HG02870 (cell line): ENCODE measurements around the gene ARCN1.

ENCODE experiments used
- ATAC-seq: cut with Tn5 transposase; IDR thresholded peaks from one replicate; pipeline ENCODE4 v1.9.1; 2021; ENCODE audit warnings: mild to moderate bottlenecking, moderate library complexity; ENCODE audit not compliant: unreplicated experiment

ARCN1 gene

DNA sequence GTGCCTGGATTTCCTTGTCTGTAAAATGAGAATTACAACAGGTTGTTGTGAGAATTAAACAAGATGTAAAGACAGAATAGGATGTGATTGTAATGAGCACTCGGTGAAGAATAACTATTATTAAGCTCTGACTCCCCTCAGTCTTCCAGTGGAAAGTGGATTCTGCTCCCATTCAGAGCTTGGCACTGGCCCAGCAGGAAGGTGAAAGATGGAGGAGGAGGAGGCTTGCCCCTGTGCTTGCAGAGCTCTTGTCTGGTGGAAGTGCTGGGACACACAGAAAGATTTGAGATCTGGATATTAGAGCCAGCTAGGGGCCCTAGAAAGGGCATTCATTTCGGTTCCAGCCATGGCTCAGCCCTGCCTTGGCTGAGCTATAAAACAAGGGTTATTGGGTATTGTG, 63.4 kb downstream of the ARCN1 start:
- no peak for ATAC-seq

DNA sequence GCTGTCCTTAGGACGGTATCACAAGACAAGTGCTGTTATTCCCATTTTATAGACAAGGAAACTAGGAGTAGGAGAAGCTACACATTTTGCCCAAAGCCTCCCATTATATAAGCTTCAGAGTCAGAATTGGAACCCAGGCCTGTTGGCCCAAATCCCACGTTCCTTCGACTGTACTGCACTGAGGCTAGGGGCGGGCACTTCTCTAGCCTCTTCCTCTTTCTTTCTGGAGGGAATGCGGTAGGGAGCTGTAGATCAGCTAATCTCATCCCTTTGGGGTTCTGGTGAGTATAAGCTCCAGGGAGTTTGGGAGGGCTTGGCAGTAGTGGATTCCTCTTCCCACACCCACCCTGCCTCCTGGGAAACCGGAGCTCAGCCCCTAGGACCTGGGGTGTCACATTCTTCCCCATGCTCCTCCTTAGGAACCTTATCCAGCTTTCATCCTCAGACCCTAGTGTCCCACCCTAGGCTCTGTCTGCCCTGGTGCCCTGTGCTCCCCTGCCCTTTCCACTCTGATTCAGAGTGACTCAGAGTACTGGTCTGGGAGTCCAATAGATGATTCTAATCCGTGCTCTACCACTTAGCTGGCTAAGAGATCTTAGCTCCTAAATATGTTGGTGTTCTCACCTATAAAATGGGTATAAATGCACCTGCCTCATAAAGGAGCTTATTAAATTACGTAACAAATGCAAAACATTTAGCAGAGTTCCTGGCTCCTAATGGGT, 64.5 kb downstream of the ARCN1 start:
- no peak for ATAC-seq

- ATAC-seq = no peak
Observed at GRCh38 chr11:118638726-118639125, 66.5 kb downstream of the ARCN1 start.

DNA sequence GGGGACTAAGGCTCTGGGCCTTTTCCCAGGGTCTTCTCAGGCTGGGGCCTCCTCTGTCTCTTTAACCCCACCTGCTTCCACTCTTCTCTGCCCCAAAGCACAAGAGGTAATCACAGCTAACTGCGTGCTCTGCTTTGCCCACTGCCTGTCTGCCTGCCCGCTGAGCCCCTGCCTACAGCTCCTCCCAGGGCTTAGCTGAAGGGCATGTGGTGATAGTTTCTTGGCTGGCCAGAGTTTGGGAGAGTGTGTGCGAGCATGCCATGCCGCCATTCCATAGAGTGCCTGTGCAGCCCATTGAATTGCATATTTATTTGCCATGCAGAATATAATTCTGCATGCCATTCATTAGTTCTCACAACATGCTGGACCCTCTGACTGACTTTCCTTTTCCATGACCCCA, 67.7 kb downstream of the ARCN1 start:
- ATAC-seq = no peak

GRCh38 chr11:118640332-118641154, 68.3 kb downstream of the ARCN1 start:
- ATAC-seq = no peak

GRCh38 chr11:118641397-118642019, 69.3 kb downstream of the ARCN1 start:
- no peak for ATAC-seq

DNA sequence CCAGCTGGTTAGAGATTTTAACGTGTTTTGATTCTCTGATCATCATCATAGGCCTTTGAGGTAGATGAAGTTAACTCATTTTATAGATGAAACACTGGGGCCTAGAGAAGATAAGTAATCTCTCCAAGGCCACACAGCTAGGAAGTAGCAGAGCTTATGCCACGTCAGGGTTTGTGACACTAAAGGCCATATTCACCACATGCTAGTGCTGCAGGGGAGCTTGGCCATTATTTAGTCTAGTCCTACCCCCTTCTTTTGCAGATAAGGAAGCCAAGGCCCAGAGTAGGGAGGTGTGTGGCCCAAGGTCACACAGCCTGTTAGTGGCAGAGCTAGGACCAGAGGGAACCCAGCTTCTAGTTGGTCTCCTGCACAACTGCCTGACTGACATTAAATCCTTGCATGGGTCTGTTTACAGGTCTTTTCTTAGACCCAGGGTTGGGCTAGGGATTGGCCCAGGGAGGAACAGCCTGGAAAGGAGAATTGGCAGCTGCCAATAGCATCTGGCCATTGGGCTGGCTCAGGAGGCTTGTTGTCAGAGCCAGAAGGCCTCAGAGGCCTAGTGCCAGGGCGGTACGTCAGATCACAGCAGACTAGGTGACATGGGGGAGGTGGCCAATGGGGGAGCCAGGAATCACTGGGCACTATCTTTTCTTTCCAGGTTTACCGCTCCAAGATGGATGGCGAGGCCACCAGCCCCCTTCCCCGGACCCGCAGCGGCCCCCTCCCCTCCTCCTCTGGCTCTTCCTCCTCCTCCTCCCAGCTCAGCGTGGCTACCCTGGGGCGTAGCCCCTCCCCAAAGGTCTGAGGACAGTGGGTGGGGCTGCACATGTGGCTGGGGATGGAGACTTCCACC, 71.2 kb downstream of the ARCN1 start:
- no peak for ATAC-seq

GRCh38 chr11:118643995-118644345, 71.8 kb downstream of the ARCN1 start:
- ATAC-seq = no peak

GRCh38 chr11:118644496-118644895, 72.3 kb downstream of the ARCN1 start:
- no peak for ATAC-seq

- no peak for ATAC-seq
Observed at GRCh38 chr11:118645066-118645715, 73.0 kb downstream of the ARCN1 start.

DNA sequence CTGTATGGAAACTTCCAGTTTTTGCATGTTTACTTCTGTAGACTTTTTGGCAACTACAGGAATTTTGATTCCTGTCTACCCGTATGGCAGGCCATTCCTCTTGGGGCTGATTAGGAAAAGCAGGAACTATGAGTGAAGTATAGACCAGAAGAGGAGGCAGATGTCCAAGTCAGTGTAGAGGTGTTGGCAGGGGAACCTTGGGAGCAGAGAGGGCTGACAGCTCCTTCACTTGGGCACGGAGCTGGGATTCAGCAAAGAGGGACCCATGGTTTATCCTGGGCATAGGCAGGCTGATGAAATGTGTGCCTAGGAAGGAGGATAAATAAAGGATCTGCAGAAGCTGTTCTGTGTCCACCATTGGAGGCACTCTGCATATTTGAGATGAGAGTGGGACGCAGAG, 74.2 kb downstream of the ARCN1 start:
- ATAC-seq = no peak

DNA sequence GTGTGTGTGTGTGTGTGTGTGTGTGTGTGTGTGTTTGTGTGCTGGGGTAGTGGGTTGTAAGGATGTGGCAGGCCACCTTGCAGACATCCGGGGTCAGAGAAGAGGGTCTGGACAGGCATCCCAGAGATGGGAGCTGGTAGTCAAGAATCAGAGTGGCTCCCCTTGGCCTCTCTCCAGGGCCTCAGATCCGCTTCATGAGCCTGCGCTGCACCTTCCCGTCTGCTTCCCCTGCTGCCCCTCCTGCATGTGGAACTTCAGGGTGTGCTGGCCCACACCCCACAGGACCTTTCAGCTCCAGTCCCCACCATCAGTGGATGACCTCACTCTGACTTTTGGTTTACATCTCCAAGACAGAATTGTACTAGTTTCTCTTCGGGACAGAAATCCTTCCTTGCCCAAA, 76.1 kb downstream of the ARCN1 start:
- ATAC-seq = no peak

DNA sequence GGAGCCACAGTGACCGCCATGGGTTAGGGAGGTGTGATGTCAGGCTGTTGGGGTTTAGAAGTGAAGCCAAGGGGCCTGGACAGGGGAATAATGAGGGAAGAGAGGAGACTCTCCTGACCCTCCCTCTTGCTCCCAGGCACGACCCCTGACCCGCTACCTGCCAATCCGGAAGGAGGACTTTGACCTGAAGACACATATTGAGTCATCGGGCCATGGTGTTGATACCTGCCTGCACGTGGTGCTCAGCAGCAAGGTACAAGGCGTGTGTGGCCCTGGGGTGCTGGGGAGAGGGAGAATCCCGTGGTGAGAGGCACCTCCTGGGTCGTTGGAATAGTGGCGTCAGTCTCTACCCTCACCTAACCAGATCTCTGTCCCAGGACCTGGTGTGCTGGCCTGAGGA, 77.7 kb downstream of the ARCN1 start:
- no peak for ATAC-seq

GRCh38 chr11:118650366-118650765, 78.2 kb downstream of the ARCN1 start:
- ATAC-seq = no peak

GRCh38 chr11:118651820-118652219, 79.6 kb downstream of the ARCN1 start:
- ATAC-seq = no peak
